Astrocyte (in vitro differentiated cells and primary cell): Measurements from ENCODE around the gene CNGB1. TPM values are rescaled to one million over a fixed set of nuclear protein-coding genes. Genes with fewer than 3 reads are reported as not detected.

ENCODE experiments used
- DNase-seq: peaks from one replicate; pipeline ENCODE4 v3.0.0-alpha.2; 2010; ENCODE audit warnings: low read depth
- FAIRE-seq: peaks from 2 replicates; lab custom pipeline; 2011; peaks lifted over from hg19 to GRCh38; lab: Jason Lieb, UNC
- H2AFZ ChIP-seq: 2 replicates; pipeline ENCODE4 v1.6.0; 2012; ENCODE audit warnings: low read depth, low read length, inconsistent platforms
- H3K27ac ChIP-seq: 2 replicates; pipeline ENCODE4 v1.5.1; 2011; ENCODE audit warnings: low read depth, low read length, inconsistent platforms
- H3K27me3 ChIP-seq: 2 replicates; pipeline ENCODE4 v1.6.0; 2011; ENCODE audit warnings: low read length, inconsistent platforms; ENCODE audit not compliant: insufficient read depth
- H3K36me3 ChIP-seq: 2 replicates; pipeline ENCODE4 v1.5.1; 2011; ENCODE audit warnings: low read length, inconsistent platforms; ENCODE audit not compliant: insufficient read depth
- H3K4me1 ChIP-seq: 2 replicates; pipeline ENCODE4 v1.5.1; 2011; ENCODE audit warnings: low read length, inconsistent platforms; ENCODE audit not compliant: insufficient read depth
- H3K4me2 ChIP-seq: 2 replicates; pipeline ENCODE4 v1.6.0; 2012; ENCODE audit warnings: low read length, inconsistent platforms
- H3K4me3 ChIP-seq: 2 replicates; pipeline ENCODE4 v1.5.1; 2011; ENCODE audit warnings: low read depth, mild to moderate bottlenecking, low read length, inconsistent platforms; ENCODE audit not compliant: insufficient read depth
- H3K79me2 ChIP-seq: 2 replicates; pipeline ENCODE4 v1.6.0; 2012; ENCODE audit warnings: mild to moderate bottlenecking, low read length, inconsistent platforms; ENCODE audit not compliant: insufficient read depth
- H3K9ac ChIP-seq: 2 replicates; pipeline ENCODE4 v1.6.0; 2012; ENCODE audit warnings: mild to moderate bottlenecking, low read length, inconsistent platforms
- H3K9me3 ChIP-seq: 2 replicates; pipeline ENCODE4 v1.5.1; 2012; ENCODE audit warnings: low read depth, mild to moderate bottlenecking, low read length, inconsistent platforms; ENCODE audit not compliant: insufficient read depth
- H4K20me1 ChIP-seq: 2 replicates; pipeline ENCODE4 v1.6.0; 2012; ENCODE audit warnings: low read length, inconsistent platforms; ENCODE audit not compliant: insufficient read depth
- H3K27ac Mint-ChIP-seq: one replicate; pipeline ENCODE4 v1.8.0; 2021; ENCODE audit warnings: mild to moderate bottlenecking, mixed read lengths; ENCODE audit not compliant: unreplicated experiment
- H3K27me3 Mint-ChIP-seq: one replicate; pipeline ENCODE4 v1.8.0; 2021; ENCODE audit warnings: low read depth, mixed read lengths; ENCODE audit not compliant: unreplicated experiment
- H3K36me3 Mint-ChIP-seq: one replicate; pipeline ENCODE4 v1.8.0; 2021; ENCODE audit warnings: low read depth, mixed read lengths; ENCODE audit not compliant: unreplicated experiment
- H3K4me1 Mint-ChIP-seq: one replicate; pipeline ENCODE4 v1.8.0; 2021; ENCODE audit warnings: low read depth, mixed read lengths; ENCODE audit not compliant: unreplicated experiment
- H3K4me3 Mint-ChIP-seq: one replicate; pipeline ENCODE4 v1.8.0; 2021; ENCODE audit warnings: mild to moderate bottlenecking, moderate library complexity, mixed read lengths; ENCODE audit not compliant: unreplicated experiment
- H3K9me3 Mint-ChIP-seq: one replicate; pipeline ENCODE4 v1.8.0; 2021; ENCODE audit warnings: mild to moderate bottlenecking, mixed read lengths; ENCODE audit not compliant: unreplicated experiment
- CTCF ChIP-seq: IDR thresholded peaks from 2 replicates; pipeline ENCODE4 v1.5.1; 2011; ENCODE audit warnings: low read depth, mild to moderate bottlenecking, inconsistent platforms, low read length, moderate library complexity; ENCODE audit not compliant: insufficient read depth
- EZH2 ChIP-seq: IDR thresholded peaks from 2 replicates; pipeline ENCODE4 v1.6.1; 2012; ENCODE audit warnings: mild to moderate bottlenecking, low read length, inconsistent platforms; ENCODE audit not compliant: insufficient read depth
- total RNA-seq: library from RNA; stranded (reverse); gene quantifications from 2 replicates; pipeline ENCODE4 v1.2.1, GENCODE V29; 2021

The CNGB1 gene
- total RNA-seq, 1 donor from 2014 or later, result not detected

- Histone ChIP-seq H3K4me2 (no peak overlapping the region), H3K36me3 (no peaks in the 10 kb centered on the region), H3K27me3 (peaks cover 2% of the 10 kb centered on the region), H2AFZ (no peak overlapping the region), H3K9ac (no peak overlapping the region), H3K9me3 (no peaks in the 10 kb centered on the region), H3K4me1 (no peaks in the 10 kb centered on the region), H3K4me3 (no peak overlapping the region), H3K27ac (no peak overlapping the region), H3K79me2 (no peaks in the 10 kb centered on the region), H4K20me1 (no peaks in the 10 kb centered on the region)
- Mint-ChIP-seq H3K4me1 (no peaks in the 10 kb centered on the region), H3K4me3 (no peak overlapping the region), H3K9me3 (peaks cover 4% of the 10 kb centered on the region), H3K27ac (no peak overlapping the region), H3K36me3 (no peaks in the 10 kb centered on the region), H3K27me3 (peaks cover 45% of the 10 kb centered on the region)
- DNase-seq (no peak), FAIRE-seq (no peak)
- no peak for TF ChIP-seq EZH2
- TF ChIP-seq CTCF, result no peak
Observed at GRCh38 chr16:57971848-57972247, 920 bp upstream of the CNGB1 start.

GRCh38 chr16:57970319-57970718 lies 609 bp downstream of the CNGB1 start:
- DNase-seq (no peak), FAIRE-seq (no peak)
- no peak overlapping the region for H3K27ac ChIP-seq
- H3K79me2 ChIP-seq, result no peaks in the 10 kb centered on the region
- H2AFZ ChIP-seq, result no peak overlapping the region
- H3K4me1 ChIP-seq, result no peaks in the 10 kb centered on the region
- Mint-ChIP-seq H3K9me3 (peaks cover 4% of the 10 kb centered on the region), H3K27me3 (peaks cover 50% of the 10 kb centered on the region), H3K4me1 (no peaks in the 10 kb centered on the region), H3K4me3 (no peak overlapping the region), H3K27ac (no peak overlapping the region), H3K36me3 (no peaks in the 10 kb centered on the region)
- TF ChIP-seq EZH2 (no peak), CTCF (no peak)
- peaks cover 2% of the 10 kb centered on the region for H3K27me3 ChIP-seq
- no peaks in the 10 kb centered on the region for H3K9me3 ChIP-seq
- no peak overlapping the region for H3K4me2 ChIP-seq
- H4K20me1 ChIP-seq, result no peaks in the 10 kb centered on the region
- no peaks in the 10 kb centered on the region for H3K36me3 ChIP-seq
- H3K9ac ChIP-seq, result no peak overlapping the region
- no peak overlapping the region for H3K4me3 ChIP-seq

GRCh38 chr16:57969451-57970123 lies 1.3 kb downstream of the CNGB1 start:
- Mint-ChIP-seq H3K4me1 (no peaks in the 10 kb centered on the region), H3K27me3 (peaks cover 52% of the 10 kb centered on the region), H3K4me3 (no peak overlapping the region), H3K36me3 (no peaks in the 10 kb centered on the region), H3K27ac (no peak overlapping the region), H3K9me3 (peaks cover 6% of the 10 kb centered on the region)
- Histone ChIP-seq H4K20me1 (no peaks in the 10 kb centered on the region), H3K79me2 (no peaks in the 10 kb centered on the region), H3K36me3 (no peaks in the 10 kb centered on the region), H3K27me3 (peaks cover 2% of the 10 kb centered on the region), H3K9me3 (no peaks in the 10 kb centered on the region), H3K27ac (no peak overlapping the region), H3K4me3 (no peak overlapping the region), H3K9ac (no peak overlapping the region), H3K4me1 (no peaks in the 10 kb centered on the region), H3K4me2 (no peak overlapping the region), H2AFZ (no peak overlapping the region)
- TF ChIP-seq EZH2, result no peak
- no peak for TF ChIP-seq CTCF
- no peak for FAIRE-seq
- DNase-seq, result no peak
